Measurements from ENCODE around the gene KIF26A.
A peak's percentile ranks its signal among the peaks of the same experiment; 100 is the strongest.

The KIF26A gene

DNA sequence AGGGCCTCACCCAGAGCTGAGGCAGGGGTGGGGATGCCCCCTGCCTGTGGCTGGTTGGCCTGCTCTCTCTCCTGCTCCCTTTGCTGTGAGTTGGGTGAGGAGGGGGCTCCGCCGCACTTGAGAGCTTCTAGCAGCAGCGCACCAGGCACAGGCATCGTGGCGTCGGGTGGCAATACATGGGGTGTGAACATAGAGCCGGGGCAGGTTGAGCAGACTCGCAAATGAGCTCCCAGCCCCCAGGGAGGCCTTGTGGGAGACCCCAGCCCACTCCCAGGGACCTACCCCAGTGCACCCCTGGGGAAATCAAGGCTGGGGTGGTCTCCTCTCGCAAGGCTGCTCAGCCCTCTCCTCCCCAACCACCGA lies 54.5 kb downstream of the KIF26A start:
- TF ChIP-seq, protein P1, sequence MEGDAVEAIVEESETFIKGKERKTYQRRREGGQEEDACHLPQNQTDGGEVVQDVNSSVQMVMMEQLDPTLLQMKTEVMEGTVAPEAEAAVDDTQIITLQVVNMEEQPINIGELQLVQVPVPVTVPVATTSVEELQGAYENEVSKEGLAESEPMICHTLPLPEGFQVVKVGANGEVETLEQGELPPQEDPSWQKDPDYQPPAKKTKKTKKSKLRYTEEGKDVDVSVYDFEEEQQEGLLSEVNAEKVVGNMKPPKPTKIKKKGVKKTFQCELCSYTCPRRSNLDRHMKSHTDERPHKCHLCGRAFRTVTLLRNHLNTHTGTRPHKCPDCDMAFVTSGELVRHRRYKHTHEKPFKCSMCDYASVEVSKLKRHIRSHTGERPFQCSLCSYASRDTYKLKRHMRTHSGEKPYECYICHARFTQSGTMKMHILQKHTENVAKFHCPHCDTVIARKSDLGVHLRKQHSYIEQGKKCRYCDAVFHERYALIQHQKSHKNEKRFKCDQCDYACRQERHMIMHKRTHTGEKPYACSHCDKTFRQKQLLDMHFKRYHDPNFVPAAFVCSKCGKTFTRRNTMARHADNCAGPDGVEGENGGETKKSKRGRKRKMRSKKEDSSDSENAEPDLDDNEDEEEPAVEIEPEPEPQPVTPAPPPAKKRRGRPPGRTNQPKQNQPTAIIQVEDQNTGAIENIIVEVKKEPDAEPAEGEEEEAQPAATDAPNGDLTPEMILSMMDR (IDR thresholded peaks at IDR 0.05; ENCODE audit: insufficient read depth, low read length, poor library complexity, severe bottlenecking), result no peak
- H3K4me3 ChIP-seq (replicated peaks; ENCODE audit: low read depth, low read length), result no peak overlapping the region
- H3K27me3 ChIP-seq (replicated peaks; ENCODE audit: control insufficient read depth, insufficient read depth, low read length), result peaks cover 1% of the 10 kb centered on the region; the same call in 1 of the 2 replicates
- H3K36me3 ChIP-seq (ENCODE audit: control insufficient read depth, insufficient read depth, low read length), result no peaks in the 10 kb centered on the region
- no peak for DNase-seq (ENCODE audit: extremely low read depth, insufficient read length)

DNA sequence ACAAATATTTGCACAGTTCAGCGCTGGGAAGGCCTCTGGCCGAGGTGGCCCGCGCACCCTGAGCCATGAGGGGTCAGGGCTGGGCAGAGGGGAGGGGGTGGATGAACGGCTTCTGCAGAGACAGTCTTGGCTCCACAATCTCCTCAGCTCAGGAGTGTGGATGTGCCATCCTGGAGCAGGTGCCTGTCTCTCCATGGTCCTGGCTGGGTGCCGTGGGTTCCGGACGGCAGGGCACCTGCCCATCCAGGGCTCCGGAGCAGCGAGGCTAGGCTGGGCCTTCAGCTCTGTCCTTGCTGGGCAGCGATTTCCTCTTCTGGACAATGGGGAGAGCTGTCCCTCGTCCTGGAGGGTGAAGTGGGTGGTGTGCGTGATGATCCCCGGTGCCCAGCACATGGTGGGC lies 55.6 kb downstream of the KIF26A start:
- TF ChIP-seq, protein P1 (IDR thresholded peaks at IDR 0.05; ENCODE audit: insufficient read depth, low read length, poor library complexity, severe bottlenecking), result no peak
- H3K27me3 ChIP-seq (replicated peaks; ENCODE audit: control insufficient read depth, insufficient read depth, low read length), result peaks cover 1% of the 10 kb centered on the region
- H3K36me3 ChIP-seq (ENCODE audit: control insufficient read depth, insufficient read depth, low read length), result no peaks in the 10 kb centered on the region
- DNase-seq (ENCODE audit: extremely low read depth, insufficient read length), result no peak
- H3K4me3 ChIP-seq (replicated peaks; ENCODE audit: low read depth, low read length), result no peak overlapping the region

DNA sequence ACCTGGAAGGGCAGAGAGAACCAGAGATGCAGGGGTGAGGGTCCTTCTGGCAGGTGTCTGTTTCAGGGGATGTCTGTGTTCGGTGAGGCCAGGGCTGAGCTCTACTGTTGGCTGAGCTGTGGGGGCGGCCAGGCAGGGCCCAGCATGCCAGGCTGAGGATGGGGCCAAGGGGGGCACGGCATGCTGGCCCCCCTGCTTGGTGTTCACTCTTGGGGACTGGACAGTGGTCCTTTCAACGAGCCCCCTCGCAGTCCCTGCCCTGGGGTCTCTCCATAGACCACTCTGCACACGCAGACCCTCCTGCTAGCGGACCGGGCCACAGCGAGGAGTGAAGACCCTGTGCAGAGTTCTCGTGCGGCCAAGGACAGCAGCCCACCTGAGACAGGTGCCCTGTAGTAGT lies 56.3 kb downstream of the KIF26A start:
- Histone ChIP-seq H3K4me3 (replicated peaks; ENCODE audit: low read depth, low read length) (no peak overlapping the region), H3K36me3 (ENCODE audit: control insufficient read depth, insufficient read depth, low read length) (no peaks in the 10 kb centered on the region), H3K27me3 (replicated peaks; ENCODE audit: control insufficient read depth, insufficient read depth, low read length) (peaks cover under 1% of the 10 kb centered on the region)
- TF ChIP-seq, protein P1 (IDR thresholded peaks at IDR 0.05; ENCODE audit: insufficient read depth, low read length, poor library complexity, severe bottlenecking), result no peak
- no peak for DNase-seq (ENCODE audit: extremely low read depth, insufficient read length)

DNA sequence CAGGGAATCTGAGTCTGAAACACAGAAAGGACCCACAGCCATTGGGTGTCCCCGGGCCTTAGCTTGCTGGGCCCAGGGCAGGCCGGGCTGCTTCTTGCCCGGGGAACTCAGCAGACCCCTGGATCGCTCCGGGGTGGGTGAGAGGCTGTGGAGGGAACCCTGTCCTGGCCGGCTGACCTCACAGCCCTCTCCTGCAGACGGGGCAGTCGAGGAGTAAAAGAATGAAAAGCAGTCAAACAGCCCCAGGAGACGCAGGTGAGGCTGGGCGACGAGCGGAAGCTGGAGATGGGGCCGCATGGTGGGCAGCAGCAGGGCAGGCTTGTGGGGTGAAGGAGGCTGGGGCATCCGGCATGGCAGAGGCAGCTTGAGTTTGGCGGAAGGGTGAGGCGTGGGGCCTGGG lies 57.0 kb downstream of the KIF26A start:
- no peak overlapping the region for H3K4me3 ChIP-seq (replicated peaks; ENCODE audit: low read depth, low read length)
- H3K36me3 ChIP-seq (ENCODE audit: control insufficient read depth, insufficient read depth, low read length), result no peaks in the 10 kb centered on the region
- no peaks in the 10 kb centered on the region; the same call in 1 of the 2 replicates for H3K27me3 ChIP-seq (replicated peaks; ENCODE audit: control insufficient read depth, insufficient read depth, low read length)
- TF ChIP-seq, protein P1 (IDR thresholded peaks at IDR 0.05; ENCODE audit: insufficient read depth, low read length, poor library complexity, severe bottlenecking), result no peak
- DNase-seq (ENCODE audit: extremely low read depth, insufficient read length), result no peak

DNA sequence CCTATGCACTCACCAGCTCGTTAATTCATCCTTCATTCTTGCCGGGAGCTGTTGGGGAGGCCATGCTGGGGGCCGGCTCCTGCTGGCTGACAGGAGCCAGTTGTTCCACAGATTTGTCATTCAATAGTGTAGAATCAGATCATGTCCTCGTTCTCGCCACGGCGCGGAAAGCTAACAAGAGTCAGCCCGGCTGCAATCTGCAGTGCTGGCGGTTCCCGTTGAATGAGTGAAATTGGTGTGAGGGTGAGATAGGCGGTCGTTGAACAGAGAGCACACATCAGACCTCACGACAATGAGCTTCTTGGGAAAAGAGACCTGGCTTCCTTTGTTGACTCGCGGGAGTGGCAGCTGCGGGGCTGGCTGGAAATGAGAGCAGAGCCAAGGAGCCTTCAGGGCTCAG lies 57.5 kb downstream of the KIF26A start:
- Histone ChIP-seq H3K36me3 (ENCODE audit: control insufficient read depth, insufficient read depth, low read length) (no peaks in the 10 kb centered on the region), H3K27me3 (replicated peaks; ENCODE audit: control insufficient read depth, insufficient read depth, low read length) (no peaks in the 10 kb centered on the region; the same call in 1 of the 2 replicates), H3K4me3 (replicated peaks; ENCODE audit: low read depth, low read length) (no peak overlapping the region)
- TF ChIP-seq, protein P1 (IDR thresholded peaks at IDR 0.05; ENCODE audit: insufficient read depth, low read length, poor library complexity, severe bottlenecking), result no peak
- no peak for DNase-seq (ENCODE audit: extremely low read depth, insufficient read length)

DNA sequence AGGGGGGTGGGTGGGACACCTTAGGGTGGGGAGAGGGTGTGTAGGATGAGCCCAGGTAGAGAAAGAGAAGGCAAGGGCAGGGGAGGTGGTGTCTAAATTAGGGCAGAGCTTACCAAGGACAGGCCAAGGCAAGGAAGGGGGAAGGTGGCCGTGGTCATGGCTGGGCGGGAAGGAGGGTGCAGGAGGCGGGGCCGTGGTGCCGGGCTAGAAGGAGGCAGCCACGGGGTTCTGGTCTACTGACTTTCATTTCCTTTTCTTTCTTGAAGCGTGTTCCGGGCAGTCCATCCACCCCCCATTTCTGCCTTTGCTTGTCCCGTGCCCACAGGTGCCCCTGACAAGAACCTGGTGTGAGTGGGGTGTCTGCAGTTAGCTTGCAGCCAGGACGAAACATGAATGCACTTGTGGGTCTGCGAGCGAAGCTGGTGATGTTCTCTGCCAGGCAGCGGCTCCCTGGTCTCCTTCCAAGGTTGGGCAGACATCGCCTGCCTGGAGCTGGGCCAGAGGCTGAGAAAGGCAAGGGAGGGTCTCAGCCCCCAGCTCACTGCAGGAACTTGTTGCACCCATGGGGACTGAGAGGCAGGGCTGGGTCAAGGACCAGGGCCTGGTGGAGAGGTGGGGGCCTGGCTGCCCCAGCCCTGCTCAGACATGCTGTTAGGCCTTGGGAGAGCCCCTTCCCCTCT lies 58.2 kb downstream of the KIF26A start:
- DNase-seq (ENCODE audit: extremely low read depth, insufficient read length), result peak; percentile 26
- Histone ChIP-seq H3K36me3 (ENCODE audit: control insufficient read depth, insufficient read depth, low read length) (no peaks in the 10 kb centered on the region), H3K27me3 (replicated peaks; ENCODE audit: control insufficient read depth, insufficient read depth, low read length) (no peaks in the 10 kb centered on the region; the same call in 1 of the 2 replicates), H3K4me3 (replicated peaks; ENCODE audit: low read depth, low read length) (no peak overlapping the region)
- TF ChIP-seq, protein P1 (IDR thresholded peaks at IDR 0.05; ENCODE audit: insufficient read depth, low read length, poor library complexity, severe bottlenecking), result no peak
